Measurements from ENCODE around the gene RNF39. TPM values are rescaled to one million over a fixed set of nuclear protein-coding genes. Genes with fewer than 3 reads are reported as not detected.
"Not testable (repeated sequence)": the region's sequence is repeated elsewhere in the genome, so short reads cannot be mapped to it uniquely, and the experiment has no call there.

Gene RNF39
- total RNA-seq, 1 donor from 2014 or later, result not detected

- DNase-seq (ENCODE audit: low read depth in 2 of 2), result no peak
Observed at GRCh38 chr6:30062471-30063178, 12.9 kb downstream of the RNF39 start.

GRCh38 chr6:30061858-30062458, 13.6 kb downstream of the RNF39 start:
- peak in 1 of 2 donors; percentile 29 for DNase-seq (ENCODE audit: low read depth in 2 of 2)

GRCh38 chr6:30061092-30061857, 14.3 kb downstream of the RNF39 start, which contains the start of gene POLR1H:
TSS of gene POLR1H (plus strand) at chr6:30061265. CDS start at chr6:30061525, 260 bp downstream.
- peak; percentile 87 to 96 for DNase-seq (ENCODE audit: low read depth in 2 of 2)

- peak in 1 of 2 donors; percentile 40 for DNase-seq (ENCODE audit: low read depth in 2 of 2)
Observed at GRCh38 chr6:30060606-30061091, 14.9 kb downstream of the RNF39 start.

- no peak for DNase-seq (ENCODE audit: low read depth in 2 of 2)
Observed at GRCh38 chr6:30055513-30055912, 20.1 kb downstream of the RNF39 start.

- DNase-seq (ENCODE audit: low read depth in 2 of 2), result no peak
Observed at GRCh38 chr6:30053682-30054081, 21.9 kb downstream of the RNF39 start.

- no peak for DNase-seq (ENCODE audit: low read depth in 2 of 2)
Observed at GRCh38 chr6:30047220-30047619, 28.3 kb downstream of the RNF39 start.

GRCh38 chr6:30044630-30045029, 30.9 kb downstream of the RNF39 start:
- no peak for DNase-seq (ENCODE audit: low read depth in 2 of 2)

- no peak for DNase-seq (ENCODE audit: low read depth in 2 of 2)
Observed at GRCh38 chr6:30043744-30044143, 31.8 kb downstream of the RNF39 start.

GRCh38 chr6:30042914-30043313, 32.7 kb downstream of the RNF39 start:
- DNase-seq (ENCODE audit: low read depth in 2 of 2), result no peak

GRCh38 chr6:30042476-30042875, 33.1 kb downstream of the RNF39 start:
- DNase-seq (ENCODE audit: low read depth in 2 of 2), result no peak

GRCh38 chr6:30041821-30042220, 33.7 kb downstream of the RNF39 start:
- DNase-seq (ENCODE audit: low read depth in 2 of 2), result no peak

GRCh38 chr6:30041221-30041620, 34.3 kb downstream of the RNF39 start:
- no peak for DNase-seq (ENCODE audit: low read depth in 2 of 2)

GRCh38 chr6:30037182-30037788, 38.3 kb downstream of the RNF39 start:
- DNase-seq (ENCODE audit: low read depth in 2 of 2), result peak in 1 of 2 donors; percentile 23

- DNase-seq (ENCODE audit: low read depth in 2 of 2), result no peak
Observed at GRCh38 chr6:30035784-30036183, 39.8 kb downstream of the RNF39 start.

GRCh38 chr6:30033440-30033839, 42.1 kb downstream of the RNF39 start:
- not testable (repeated sequence) for DNase-seq (ENCODE audit: low read depth in 2 of 2)

- no peak for DNase-seq (ENCODE audit: low read depth in 2 of 2)
Observed at GRCh38 chr6:30031381-30031780, 44.2 kb downstream of the RNF39 start.

GRCh38 chr6:30029588-30029987, 46.0 kb downstream of the RNF39 start:
- DNase-seq (ENCODE audit: low read depth in 2 of 2), result no peak

GRCh38 chr6:30025186-30025585, 50.4 kb downstream of the RNF39 start:
- DNase-seq (ENCODE audit: low read depth in 2 of 2), result no peak

GRCh38 chr6:30022712-30023111, 52.9 kb downstream of the RNF39 start:
- not testable (repeated sequence) for DNase-seq (ENCODE audit: low read depth in 2 of 2)

- no peak for DNase-seq (ENCODE audit: low read depth in 2 of 2)
Observed at GRCh38 chr6:30022189-30022588, 53.4 kb downstream of the RNF39 start.

- DNase-seq (ENCODE audit: low read depth in 2 of 2), result no peak
Observed at GRCh38 chr6:30020626-30021025, 54.9 kb downstream of the RNF39 start.

All from dermis microvascular lymphatic vessel endothelial cell (primary cell).